Gastroesophageal sphincter (tissue), 4 donors: Measurements from ENCODE around the gene MCTP1. TPM values are rescaled to one million over a fixed set of nuclear protein-coding genes. Genes with fewer than 3 reads are reported as not detected.

ENCODE experiments used
- ATAC-seq: fragments of 150-250 bp; one replicate; pipeline ENCODE4 v1.9.1; 2016; ENCODE audit warnings: mild to moderate bottlenecking, moderate library complexity
- H3K27ac ChIP-seq, 4 donors: fragments of 200-600 bp; sonication (generic) in 3 of 4; 1 replicate in 3 of 4; 2 replicates in 1 of 4; pipeline ENCODE4 v1.5.1; 2016 to 2019
- H3K27me3 ChIP-seq: fragments of 200-600 bp; sonication (generic); one replicate; pipeline ENCODE4 v1.5.1; 2019
- H3K36me3 ChIP-seq, 2 donors: fragments of 200-600 bp; sonication (generic); one replicate each; pipeline ENCODE4 v1.5.1; 2019; ENCODE audit warnings: control low read depth in 1 of 2
- H3K4me1 ChIP-seq, 3 donors: fragments of 200-600 bp; sonication (generic); 1 replicate in 2 of 3; 2 replicates in 1 of 3; pipeline ENCODE4 v1.5.1; 2016 to 2019; ENCODE audit warnings: control low read depth in 2 of 3
- H3K4me3 ChIP-seq, 2 donors: fragments of 200-600 bp; sonication (generic); one replicate each; pipeline ENCODE4 v1.5.1; 2019; ENCODE audit warnings: mild to moderate bottlenecking in 1 of 2, moderate library complexity in 1 of 2
- H3K9me3 ChIP-seq, 3 donors: fragments of 200-600 bp; sonication (generic); one replicate each; pipeline ENCODE4 v1.5.1; 2017 to 2019; ENCODE audit warnings: control low read depth in 2 of 3
- CTCF ChIP-seq, 4 experiments: fragments of 200-600 bp in 2 of 4; fragments of 450-650 bp in 2 of 4; sonication (generic) in 1 of 4; IDR thresholded peaks; one replicate each; pipeline ENCODE4 v1.5.1; 2017 to 2019; ENCODE audit warnings: antibody characterized with exemption in 4 of 4, mild to moderate bottlenecking in 2 of 4, moderate library complexity in 2 of 4
- EP300 ChIP-seq: sonication (generic); formaldehyde crosslinking; IDR thresholded peaks from one replicate; pipeline ENCODE4 v1.6.1; 2017; ENCODE audit warnings: antibody characterized with exemption, mild to moderate bottlenecking
- POLR2A ChIP-seq, 2 donors: fragments of 450-650 bp; IDR thresholded peaks; one replicate each; pipeline ENCODE4 v1.6.1; 2017; ENCODE audit warnings: antibody characterized with exemption in 2 of 2, mild to moderate bottlenecking in 2 of 2, moderate library complexity in 1 of 2
- POLR2AphosphoS5 ChIP-seq: sonication (generic); formaldehyde crosslinking; IDR thresholded peaks from one replicate; pipeline ENCODE4 v1.6.1; 2017; ENCODE audit warnings: antibody characterized with exemption
- WGBS, 2 donors: methylation state at CpG; one replicate each; pipeline ENCODE4 v1.1.5; 2018; ENCODE audit warnings: low coverage in 1 of 2; 5-methylcytosine and 5-hydroxymethylcytosine counted together
- total RNA-seq, 4 donors: library from RNA; depleted of rRNA; stranded (reverse); fragments of >200 nt; gene quantifications; one replicate each; pipeline ENCODE4 v1.1.0, GENCODE V29; 2016

The MCTP1 gene
- total RNA-seq, 4 donors from 2014 or later = 13.5 to 57.6 (median 21.9) TPM

- no peak for ATAC-seq
- no peak overlapping the region for H3K4me3 ChIP-seq
- H3K36me3 ChIP-seq = no peaks in the 10 kb centered on the region
- no peaks in the 10 kb centered on the region for H3K9me3 ChIP-seq
- H3K27me3 ChIP-seq = no peaks in the 10 kb centered on the region
- no peaks in the 10 kb centered on the region for H3K4me1 ChIP-seq
- TF ChIP-seq CTCF (IDR thresholded peaks at IDR 0.05) (no peak), POLR2A (IDR thresholded peaks at IDR 0.05) (no peak), EP300 (no peak), POLR2AphosphoS5 (no peak)
- no peak overlapping the region for H3K27ac ChIP-seq
Measured at GRCh38 chr5:95224701-95225459, 60.0 kb downstream of the MCTP1 start.

- ATAC-seq = no peak
- Histone ChIP-seq H3K36me3 (no peaks in the 10 kb centered on the region), H3K4me1 (no peaks in the 10 kb centered on the region), H3K27ac (no peak overlapping the region), H3K27me3 (no peaks in the 10 kb centered on the region), H3K9me3 (no peaks in the 10 kb centered on the region), H3K4me3 (no peak overlapping the region)
- TF ChIP-seq CTCF (IDR thresholded peaks at IDR 0.05) = no peak
- no peak for TF ChIP-seq POLR2AphosphoS5
- TF ChIP-seq EP300 = no peak
- TF ChIP-seq POLR2A (IDR thresholded peaks at IDR 0.05) = no peak
- 86 to 88% methylated on average over 2 of the region's 2 CpGs for WGBS, 2 donors
Measured at GRCh38 chr5:95223566-95224258, 61.2 kb downstream of the MCTP1 start.

GRCh38 chr5:95222836-95223235 is 62.1 kb downstream of the MCTP1 start:
- TF ChIP-seq POLR2A (IDR thresholded peaks at IDR 0.05) (no peak), EP300 (no peak), CTCF (IDR thresholded peaks at IDR 0.05) (no peak), POLR2AphosphoS5 (no peak)
- Histone ChIP-seq H3K27ac (no peak overlapping the region), H3K36me3 (no peaks in the 10 kb centered on the region), H3K4me3 (no peak overlapping the region), H3K27me3 (no peaks in the 10 kb centered on the region), H3K4me1 (no peaks in the 10 kb centered on the region), H3K9me3 (no peaks in the 10 kb centered on the region)
- no peak for ATAC-seq
- 61 to 75% methylated on average over 2 of the region's 2 CpGs for WGBS, 2 donors

- ATAC-seq = no peak
- TF ChIP-seq CTCF (IDR thresholded peaks at IDR 0.05) (no peak), EP300 (no peak), POLR2AphosphoS5 (no peak), POLR2A (IDR thresholded peaks at IDR 0.05) (no peak)
Measured at GRCh38 chr5:95221234-95221633, 63.7 kb downstream of the MCTP1 start.

GRCh38 chr5:95220381-95220780 is 64.5 kb downstream of the MCTP1 start:
- no peak for TF ChIP-seq EP300
- no peak for TF ChIP-seq POLR2A (IDR thresholded peaks at IDR 0.05)
- TF ChIP-seq CTCF (IDR thresholded peaks at IDR 0.05) = no peak
- TF ChIP-seq POLR2AphosphoS5 = no peak
- Histone ChIP-seq H3K4me3 (no peak overlapping the region), H3K36me3 (no peaks in the 10 kb centered on the region), H3K4me1 (no peaks in the 10 kb centered on the region), H3K9me3 (no peaks in the 10 kb centered on the region), H3K27ac (no peak overlapping the region), H3K27me3 (no peaks in the 10 kb centered on the region)
- no peak for ATAC-seq
- WGBS, 2 donors = 27 to 71% methylated on average over 1 of the region's 1 CpG

More at GRCh38 chr5:95221234-95221633, 63.7 kb downstream of the MCTP1 start:
- Histone ChIP-seq H3K4me1 (no peaks in the 10 kb centered on the region), H3K36me3 (no peaks in the 10 kb centered on the region), H3K9me3 (no peaks in the 10 kb centered on the region), H3K27me3 (no peaks in the 10 kb centered on the region), H3K4me3 (no peak overlapping the region), H3K27ac (no peak overlapping the region)
- 69 to 82% methylated on average over 1 to 2 of the region's 2 CpGs for WGBS, 2 donors
